ENCODE results near the gene PRKAA2.
"Not testable (repeated sequence)": the region's sequence is repeated elsewhere in the genome, so short reads cannot be mapped to it uniquely, and the experiment has no call there.

Gene PRKAA2

DNA sequence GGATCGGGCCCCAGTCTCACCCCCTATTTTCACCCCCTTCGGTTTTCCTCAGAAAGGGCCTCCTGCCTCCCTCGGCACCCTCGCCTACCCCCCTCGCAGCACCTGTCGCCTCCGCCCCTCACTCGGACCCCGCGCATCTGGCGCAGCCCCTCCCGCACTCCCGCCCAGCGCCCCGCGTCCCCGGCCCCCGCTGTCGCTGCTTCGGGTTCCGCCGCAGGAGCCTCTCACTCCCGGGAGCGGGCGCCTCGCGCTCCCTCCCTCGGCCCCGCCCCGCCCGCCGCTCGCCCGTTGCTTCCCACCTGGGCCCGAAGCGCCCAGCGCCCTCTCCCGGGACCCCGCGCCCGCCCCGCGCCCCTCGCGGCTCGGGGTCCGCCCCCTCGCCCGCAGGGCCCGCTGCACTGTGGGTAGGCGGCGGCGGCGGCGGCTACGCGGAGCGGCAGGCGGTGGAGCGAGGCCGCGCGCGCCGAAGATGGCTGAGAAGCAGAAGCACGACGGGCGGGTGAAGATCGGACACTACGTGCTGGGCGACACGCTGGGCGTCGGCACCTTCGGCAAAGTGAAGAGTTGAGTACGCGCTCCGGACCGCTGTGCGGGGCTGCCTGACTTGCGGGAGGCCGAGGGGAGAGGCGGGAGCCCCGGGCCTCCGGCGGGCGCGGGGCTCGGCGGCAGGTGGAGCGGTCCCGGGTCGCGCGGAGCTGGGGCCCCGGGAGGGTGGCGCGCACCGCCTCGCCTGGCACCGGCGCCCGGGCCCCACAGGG lies at the start of gene PRKAA2:
Gene PRKAA2 (plus strand): TSS at position 396 of the 758 bp plus-strand sequence. CDS start 74 bp downstream, at position 470.
- DNase-seq (ENCODE audit: low read depth) = no peak

DNA sequence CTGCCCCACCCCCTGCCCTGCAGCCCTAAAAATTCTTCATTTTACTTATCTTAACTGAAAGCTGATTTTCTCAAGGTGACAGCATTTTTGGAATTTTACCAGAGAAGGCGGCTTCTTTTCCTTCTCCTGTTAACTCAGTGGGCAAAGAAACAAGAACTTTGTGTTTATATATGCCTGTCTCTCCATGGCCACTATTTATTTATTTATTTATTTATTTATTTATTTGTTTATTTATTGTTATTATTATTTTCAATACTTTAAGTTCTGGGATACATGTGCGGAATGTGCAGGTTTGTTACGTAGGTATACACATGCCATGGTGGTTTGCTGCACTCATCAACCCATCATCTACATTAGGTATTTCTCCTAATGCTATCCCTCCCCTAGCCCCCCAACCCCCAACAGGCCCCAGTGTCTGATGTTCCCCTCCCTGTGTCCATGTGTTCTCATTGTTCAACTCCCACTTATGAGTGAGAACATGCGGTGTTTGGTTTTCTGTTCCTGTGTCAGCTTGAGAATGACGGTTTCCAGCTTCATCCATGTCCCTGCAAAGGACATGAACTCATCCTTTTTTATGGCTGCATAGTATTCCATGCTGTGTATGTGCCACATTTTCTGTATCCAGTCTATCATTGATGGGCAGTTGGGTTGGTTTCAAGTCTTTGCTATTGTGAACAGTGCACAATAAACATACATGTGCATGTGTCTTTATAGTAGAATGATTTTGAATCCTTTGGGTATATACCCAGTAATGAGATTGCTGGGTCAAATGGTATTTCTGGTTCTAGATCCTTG lies 49.5 kb upstream of the PRKAA2 start:
- DNase-seq (ENCODE audit: low read depth) = not testable (repeated sequence)

DNA sequence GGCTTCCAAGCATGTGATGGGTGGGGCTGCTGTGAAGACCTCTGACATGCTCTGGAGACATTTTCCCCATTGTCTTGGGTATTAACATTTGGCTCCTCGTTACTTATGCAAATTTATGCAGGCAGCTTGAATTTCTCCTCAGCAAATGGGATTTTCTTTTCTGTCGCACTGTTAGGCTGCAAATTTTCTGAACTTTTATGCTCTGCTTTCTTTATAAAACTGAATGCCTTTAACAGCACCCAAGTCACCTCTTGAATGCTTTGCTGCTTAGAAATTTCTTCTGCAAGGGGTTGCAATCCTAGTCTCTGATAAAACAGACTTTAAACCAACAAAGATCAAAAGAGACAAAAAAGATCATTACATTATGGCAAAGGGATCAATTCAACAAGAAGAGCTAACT lies 35.0 kb upstream of the PRKAA2 start:
- not testable (repeated sequence) for DNase-seq (ENCODE audit: low read depth)

DNA sequence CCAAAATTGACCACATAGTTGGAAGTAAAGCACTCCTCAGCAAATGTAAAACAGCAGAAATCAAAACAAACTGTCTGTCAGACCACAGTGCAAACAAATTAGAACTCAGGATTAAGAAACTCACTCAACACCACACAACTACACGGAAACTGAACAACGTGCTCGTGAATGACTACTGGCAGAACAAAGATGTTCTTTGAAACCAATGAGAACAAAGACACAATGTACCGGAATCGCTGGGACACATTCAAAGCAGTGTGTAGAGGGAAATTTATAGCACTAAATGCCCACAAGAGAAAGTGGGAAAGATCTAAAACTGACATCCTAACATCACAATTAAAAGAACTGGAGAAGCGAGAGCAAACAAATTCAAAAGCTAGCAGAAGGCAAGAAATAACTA lies 34.3 kb upstream of the PRKAA2 start:
- not testable (repeated sequence) for DNase-seq (ENCODE audit: low read depth)

DNA sequence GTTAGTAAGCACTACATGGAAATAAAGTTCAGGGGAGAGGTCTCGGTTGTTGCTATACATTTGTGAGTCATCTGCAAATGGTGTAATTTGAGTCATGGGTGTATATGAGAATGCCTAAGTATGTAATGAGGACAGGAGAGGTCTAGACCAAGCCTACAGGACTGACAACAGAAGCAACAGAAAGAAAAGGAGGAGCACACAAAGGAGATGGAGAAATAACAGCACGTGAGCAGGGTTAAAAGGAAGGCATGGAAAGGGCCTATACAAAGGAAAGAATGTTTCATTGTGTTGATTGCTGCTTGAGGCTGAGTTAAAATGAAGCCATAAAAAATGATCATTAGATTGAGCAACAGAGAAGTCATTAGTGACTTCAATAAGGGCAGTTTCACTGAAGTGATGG lies 28.0 kb upstream of the PRKAA2 start:
- no peak for DNase-seq (ENCODE audit: low read depth)

DNA sequence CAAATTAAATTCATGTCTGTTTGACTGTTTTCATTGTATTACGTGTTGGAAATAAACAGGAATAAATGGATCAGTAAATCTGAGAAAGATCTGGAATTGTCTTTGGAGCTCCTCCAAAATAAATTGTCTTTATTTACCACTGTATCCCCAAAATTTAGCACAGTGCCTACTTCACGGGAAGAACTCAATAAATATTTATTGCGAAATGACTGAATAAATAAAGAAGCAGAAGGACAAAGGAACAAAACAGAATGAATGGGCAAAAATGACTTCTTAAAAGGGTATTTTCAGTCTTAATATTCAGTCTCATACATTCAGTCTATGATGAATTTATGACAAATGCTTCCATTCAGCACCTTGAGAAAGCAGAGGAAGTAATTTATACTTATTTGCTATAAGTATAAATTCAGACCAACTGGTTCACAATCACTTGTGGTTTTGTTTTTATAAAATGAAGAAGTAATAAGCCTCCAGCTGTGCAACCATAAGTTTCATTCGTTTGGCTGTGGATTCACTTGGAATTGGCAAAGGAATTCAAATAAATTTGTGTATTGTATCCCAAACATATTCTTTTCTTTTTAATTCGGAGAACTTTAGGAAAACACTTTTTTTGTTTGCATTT lies 19.2 kb upstream of the PRKAA2 start:
- DNase-seq (ENCODE audit: low read depth) = no peak

DNA sequence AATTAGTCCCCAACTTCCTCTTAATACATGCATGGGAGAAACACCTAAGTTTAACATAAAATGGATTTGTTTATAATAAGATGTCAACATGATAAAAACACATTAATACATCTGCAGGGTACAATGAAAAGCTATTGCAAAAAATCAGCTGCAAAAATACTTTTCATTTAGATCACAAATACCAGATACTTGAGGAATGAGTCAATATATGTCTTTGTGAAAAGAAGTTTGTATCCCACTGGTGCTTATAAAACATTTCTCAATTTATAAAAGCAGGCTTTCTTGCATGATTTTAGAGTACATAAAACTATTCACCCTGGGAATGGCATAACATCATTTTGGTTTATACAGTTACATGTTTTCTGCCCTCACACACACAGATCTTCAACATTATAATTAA lies 18.6 kb upstream of the PRKAA2 start:
- no peak for DNase-seq (ENCODE audit: low read depth)

DNA sequence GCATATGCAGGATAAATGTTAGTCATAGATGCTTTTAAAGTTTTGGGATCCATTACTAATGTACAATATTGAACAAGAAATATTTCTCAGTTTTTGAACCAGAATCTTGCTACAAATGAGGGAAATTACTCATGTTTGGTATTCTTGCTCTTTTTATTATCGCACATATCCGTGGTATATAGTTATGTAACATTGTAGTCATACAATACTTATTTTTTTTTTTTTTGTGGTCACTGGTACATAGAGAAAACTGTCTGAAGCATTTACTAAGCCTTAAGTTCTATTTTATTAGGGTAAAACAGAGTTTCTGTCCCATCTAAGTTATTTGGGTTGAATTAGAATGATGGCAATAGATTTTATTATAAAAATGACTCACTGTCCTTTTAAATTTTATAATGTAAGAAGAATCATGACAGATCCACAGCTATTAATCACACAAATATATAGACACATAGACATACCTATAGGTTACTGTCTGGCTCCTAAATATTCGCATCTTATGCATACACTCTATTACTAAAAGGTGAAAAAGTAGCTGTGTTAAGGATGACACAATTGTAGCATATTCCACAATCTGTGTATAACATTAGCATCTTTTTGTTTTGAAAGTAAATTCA lies 18.0 kb upstream of the PRKAA2 start:
- DNase-seq (ENCODE audit: low read depth) = no peak

DNA sequence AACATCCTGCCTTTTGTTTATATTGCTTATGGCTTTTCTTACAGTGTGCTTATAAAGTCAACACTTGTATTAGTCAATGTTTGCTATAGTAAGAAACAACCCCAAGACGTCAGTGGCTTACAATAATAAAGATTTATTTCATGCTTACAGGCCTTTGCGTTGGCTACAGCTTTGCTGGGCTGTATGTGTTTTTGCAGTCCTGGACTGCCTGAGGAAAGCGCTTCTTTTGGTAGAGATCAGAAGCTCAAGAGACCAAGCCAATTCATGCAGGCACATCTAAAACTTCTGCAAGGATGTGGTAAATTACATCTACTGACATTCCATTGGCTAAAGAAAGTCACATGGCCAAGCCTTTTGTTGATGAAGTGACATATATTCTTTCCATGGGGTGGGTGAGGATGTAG lies 17.5 kb upstream of the PRKAA2 start:
- DNase-seq (ENCODE audit: low read depth) = no peak

DNA sequence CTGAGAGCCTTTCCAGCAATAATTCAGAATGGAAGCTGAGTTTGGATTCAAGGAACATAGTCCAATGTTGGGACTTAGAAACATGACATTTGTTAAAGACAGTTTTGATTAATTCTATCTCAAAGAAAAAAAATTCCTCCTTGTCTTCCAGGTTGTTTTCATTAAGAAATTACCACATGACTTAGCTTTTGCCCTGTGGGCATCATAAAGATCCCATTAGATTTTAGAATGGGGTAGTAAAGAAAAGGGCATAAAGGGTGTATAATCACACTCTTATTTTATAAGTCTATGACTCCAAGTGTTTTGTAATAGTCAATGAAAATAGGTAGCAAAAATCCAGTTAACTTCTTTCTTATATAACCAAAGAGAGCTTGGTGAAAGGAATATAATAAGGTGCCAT lies 14.3 kb upstream of the PRKAA2 start:
- DNase-seq (ENCODE audit: low read depth) = no peak

DNA sequence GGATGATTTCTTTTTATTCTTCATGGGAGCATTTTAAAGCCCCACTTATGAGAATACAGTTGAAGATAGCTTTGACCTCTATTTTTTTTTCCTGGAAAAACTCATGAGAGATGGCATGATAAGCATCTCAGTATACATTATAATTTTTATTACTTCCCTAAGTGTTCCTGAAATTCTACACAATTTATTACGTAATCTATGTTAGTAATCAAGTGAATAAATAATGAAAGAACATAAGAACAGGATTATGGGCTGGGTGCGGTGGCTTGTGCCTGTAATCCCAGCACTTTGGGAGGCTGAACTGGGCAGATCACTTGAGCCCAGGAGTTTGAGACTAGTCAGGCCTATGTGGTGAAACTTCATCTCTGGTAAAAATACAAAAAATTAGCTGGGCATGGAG lies 13.2 kb upstream of the PRKAA2 start:
- no peak for DNase-seq (ENCODE audit: low read depth)

DNA sequence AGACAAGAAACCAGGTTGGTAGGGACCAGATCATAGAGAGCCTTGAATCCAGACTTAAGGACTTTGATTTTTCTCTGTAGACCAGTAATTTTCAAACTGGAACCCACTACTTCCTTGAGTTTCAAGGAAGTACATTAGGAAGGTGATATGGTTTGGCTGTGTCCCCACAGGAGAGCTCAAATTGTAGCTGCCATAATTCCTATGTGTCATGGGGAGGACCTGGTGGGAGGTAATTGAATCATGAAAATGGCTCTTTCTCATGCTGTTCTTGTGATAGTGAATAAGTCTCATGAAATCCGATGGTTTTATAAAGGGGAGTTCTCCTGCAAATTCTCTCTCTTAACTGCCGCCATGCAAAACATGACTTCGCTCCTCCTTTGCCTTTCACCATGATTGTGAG lies 10.1 kb upstream of the PRKAA2 start:
- DNase-seq (ENCODE audit: low read depth) = no peak

DNA sequence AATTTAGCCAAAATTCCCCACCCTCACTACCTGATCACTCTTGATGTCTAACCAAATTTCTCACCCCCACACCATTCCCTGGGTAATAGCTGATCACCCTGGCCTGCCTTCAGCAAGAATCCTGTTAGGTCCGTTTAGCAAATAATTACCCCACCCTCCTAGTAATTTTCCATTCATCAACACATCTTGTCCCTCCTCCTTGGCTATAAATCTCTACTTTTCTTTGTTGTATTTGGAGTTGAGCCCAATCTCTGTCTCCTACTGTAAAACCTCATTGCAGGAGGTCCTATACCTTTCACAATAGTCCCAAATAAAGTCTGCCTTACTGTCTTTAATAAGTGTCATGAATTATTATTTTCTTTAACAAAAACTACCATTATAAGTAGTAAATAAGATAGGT lies 6.9 kb upstream of the PRKAA2 start:
- no peak for DNase-seq (ENCODE audit: low read depth)

DNA sequence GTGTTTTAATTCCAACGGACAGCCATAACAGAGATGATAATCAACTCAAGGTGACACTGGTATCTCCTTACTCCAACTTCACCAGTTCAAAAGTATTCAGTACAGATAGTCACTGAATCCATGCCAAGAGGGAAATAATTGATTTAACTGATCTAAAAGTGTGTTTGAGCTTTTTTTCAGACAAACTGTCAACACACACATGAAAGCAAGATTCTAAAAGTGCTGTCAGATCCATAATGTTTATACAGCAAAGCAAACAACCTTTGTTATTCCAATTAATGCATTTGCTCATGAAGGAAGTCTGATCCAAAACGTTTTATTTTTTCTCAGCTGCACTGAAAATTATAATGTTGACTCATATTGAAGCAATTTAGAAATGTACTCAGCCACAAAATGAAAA lies 5.9 kb upstream of the PRKAA2 start:
- DNase-seq (ENCODE audit: low read depth) = no peak

DNA sequence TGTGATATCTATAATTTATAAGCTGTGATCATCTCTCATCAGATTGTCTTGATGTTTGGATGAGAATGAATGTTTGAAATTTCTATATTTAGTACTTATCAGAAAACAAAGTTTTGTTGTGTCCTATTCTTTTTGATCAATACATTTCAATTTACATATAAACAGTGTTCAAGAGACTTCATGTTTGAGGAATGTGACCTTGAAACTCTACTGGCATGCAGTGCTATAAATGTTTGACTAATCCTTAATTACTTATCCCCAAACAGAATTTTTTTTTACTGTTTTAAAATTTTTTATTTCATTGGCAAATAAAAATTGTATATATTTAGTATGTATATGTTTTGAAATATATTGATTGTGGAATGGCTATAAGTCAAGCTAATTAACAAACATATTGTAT lies 1.5 kb upstream of the PRKAA2 start:
- DNase-seq (ENCODE audit: low read depth) = no peak

DNA sequence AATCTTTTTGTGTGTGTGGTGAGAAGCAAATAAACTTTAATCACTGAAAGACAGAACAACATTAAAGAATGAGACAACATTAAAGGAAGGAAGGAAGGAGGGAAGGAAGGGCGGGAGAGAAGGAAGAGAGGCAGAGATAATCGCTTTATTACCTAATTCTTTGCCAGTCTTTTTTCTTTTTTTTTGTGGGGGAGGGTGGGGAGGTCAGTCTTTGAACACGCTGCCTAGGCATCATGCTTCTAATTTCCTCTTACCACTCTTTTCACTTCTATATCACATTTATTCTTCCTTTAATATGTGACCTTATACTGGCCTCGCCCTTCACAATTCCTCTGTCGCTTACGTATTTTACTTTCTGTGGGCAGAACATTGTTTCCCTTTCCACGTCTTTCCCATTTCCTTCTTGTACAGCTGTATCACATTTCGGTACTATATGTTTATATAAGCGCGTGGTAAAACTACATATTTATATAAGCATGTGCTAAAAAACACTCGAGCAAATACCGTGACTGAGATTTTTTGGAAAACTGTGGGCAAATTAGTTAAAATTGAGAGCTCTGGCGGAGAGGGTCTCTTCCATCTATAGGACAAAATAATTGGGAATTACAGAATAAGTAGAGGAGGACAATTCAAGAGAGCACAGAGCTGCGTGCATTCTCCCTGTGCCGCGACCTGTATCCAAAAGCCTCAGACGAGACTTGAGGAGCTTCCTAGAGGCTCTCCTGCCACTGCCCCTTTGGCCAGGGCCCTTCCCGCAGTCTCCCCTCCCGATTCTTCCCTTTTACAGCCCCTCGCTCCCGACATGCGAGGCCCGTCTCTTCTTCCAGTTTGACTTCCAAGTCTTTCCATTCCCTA lies 823 bp upstream of the PRKAA2 start:
- no peak for DNase-seq (ENCODE audit: low read depth)

DNA sequence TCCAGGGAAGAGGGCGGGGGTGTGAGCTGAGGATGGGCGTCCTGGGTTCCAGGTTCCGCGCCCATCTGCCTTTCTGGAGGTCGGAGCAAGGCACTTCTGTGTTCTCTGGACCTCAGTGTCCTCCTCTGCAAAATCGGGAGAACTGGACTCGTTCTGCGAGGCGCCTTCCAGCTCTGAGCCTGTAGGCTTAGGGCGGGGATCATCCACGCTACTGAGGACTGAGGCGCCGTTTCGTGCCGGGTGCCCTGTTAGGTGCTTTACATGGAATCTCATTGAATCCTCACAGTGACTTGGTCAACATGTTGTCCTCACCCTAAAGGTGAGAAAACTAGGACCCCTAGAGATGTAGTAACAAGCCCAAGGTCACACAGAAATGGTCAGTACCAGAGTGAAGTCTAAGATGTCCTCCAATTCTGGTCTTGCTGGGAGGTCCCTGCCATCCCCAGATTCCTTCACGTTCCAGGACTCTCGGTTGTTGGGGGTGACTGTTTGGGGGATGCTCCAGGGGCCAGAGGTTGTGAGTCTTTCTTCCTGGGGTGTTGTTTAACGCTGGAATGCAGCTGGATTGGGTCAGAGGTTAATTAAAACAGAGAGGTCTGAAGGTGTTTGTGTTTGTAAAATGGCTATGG lies 677 bp downstream of the PRKAA2 start:
- no peak for DNase-seq (ENCODE audit: low read depth)

DNA sequence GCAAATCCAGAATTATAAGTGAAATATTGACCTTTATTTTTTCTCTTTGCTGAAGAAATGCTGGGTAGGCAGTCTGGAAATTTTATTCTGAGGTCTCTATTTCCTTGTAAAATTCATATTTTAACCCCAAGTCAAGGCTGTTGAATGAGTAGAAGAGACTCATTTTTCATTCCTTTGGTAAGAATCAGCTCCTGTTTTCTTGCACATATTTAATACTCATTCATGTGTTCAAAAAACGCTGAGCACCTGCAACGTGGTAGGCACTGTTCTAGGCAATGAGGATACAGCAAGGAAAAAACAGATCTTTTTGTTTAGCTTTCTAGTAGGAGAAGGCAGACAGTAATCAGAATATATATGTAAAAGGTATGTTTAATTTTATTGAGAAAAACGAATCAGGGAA lies 1.5 kb downstream of the PRKAA2 start:
- no peak for DNase-seq (ENCODE audit: low read depth)

DNA sequence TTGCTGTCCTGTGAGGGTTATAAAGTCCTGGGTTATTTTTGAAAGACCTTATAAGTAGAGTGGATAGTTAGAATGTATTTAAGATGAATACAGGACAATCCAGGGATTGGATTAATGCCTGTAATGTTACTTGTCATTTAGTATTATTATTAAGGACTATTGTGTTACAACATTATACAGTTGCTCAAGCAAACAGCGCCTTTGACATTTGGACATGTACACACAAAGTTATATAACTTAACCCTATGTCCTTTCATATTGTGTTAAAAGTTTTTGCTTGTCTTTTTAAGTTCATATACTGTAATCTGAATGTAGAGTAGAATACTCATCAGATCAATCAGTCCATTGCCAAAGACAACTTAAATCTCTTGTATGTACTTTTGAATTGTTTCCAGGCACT lies 2.0 kb downstream of the PRKAA2 start:
- no peak for DNase-seq (ENCODE audit: low read depth)

DNA sequence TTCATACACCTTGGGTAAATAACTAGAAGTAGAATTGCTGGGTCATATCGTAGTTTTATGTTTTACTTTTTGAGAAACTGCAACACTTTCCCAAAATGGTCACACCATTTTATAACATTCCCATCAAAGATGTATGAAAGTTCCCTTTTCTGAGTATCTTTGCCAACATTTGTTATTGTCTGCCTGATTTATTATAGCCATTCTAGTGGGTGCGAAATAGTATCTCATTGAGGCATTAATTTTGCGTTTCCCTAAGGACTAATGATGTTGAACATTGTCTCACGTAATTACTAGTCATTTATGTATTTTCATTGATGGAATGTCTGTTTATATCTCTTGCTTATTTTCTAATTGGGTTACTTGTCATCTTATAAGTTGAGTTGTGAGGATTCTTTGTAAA lies 3.4 kb downstream of the PRKAA2 start:
- no peak for DNase-seq (ENCODE audit: low read depth)
